Omental fat pad (tissue), 4 donors: ENCODE measurements around the gene LRRC25. TPM values are rescaled to one million over a fixed set of nuclear protein-coding genes. Genes with fewer than 3 reads are reported as not detected.
A peak's percentile ranks its signal among the peaks of the same experiment; 100 is the strongest.

ENCODE experiments used
- ATAC-seq: fragments of 150-250 bp; one replicate; pipeline ENCODE4 v1.9.1; 2016; ENCODE audit warnings: mild to moderate bottlenecking, moderate library complexity; ENCODE audit not compliant: low FRiP score
- DNase-seq: peaks from one replicate; pipeline ENCODE4 v3.0.0-alpha.2; 2019; ENCODE audit warnings: low spot score
- total RNA-seq, 4 donors: library from RNA; depleted of rRNA; stranded (reverse); fragments of >200 nt; gene quantifications; one replicate each; pipeline ENCODE4 v1.1.0, GENCODE V29; 2016
- TF ChIP-seq, protein P1 (sequence below), 3 donors: fragments of 450-650 bp; IDR thresholded peaks; one replicate each; pipeline ENCODE4 v1.5.1; 2016 to 2017; ENCODE audit warnings: antibody characterized with exemption in 3 of 3, mild to moderate bottlenecking in 3 of 3, moderate library complexity in 2 of 3

LRRC25 gene
- total RNA-seq, 4 donors from 2014 or later, result 11.8 to 37.2 (median 28.8) TPM

DNA sequence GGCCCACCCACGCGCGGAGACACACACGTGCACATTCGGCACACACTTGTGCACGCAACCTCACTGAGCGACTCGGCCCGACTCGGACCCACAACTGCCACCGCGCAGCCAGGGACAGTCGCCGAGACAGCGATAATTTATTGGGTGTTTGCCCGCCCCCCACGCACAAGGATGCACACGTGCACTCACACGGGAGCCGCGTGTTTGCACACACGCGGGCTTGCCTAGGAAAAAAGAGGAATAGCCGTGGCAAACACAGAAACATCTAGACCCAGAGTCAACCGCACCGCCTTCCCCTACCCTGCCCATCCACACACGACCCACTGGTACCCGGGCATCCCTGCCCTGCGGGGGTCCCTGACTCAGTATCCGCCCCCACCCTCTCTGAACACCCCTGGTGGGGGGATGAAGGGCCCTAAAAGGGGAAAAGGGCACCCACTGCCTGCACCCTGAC, 20.6 kb upstream of the LRRC25 start:
- ATAC-seq, result no peak
- no peak for DNase-seq
- TF ChIP-seq, protein P1, sequence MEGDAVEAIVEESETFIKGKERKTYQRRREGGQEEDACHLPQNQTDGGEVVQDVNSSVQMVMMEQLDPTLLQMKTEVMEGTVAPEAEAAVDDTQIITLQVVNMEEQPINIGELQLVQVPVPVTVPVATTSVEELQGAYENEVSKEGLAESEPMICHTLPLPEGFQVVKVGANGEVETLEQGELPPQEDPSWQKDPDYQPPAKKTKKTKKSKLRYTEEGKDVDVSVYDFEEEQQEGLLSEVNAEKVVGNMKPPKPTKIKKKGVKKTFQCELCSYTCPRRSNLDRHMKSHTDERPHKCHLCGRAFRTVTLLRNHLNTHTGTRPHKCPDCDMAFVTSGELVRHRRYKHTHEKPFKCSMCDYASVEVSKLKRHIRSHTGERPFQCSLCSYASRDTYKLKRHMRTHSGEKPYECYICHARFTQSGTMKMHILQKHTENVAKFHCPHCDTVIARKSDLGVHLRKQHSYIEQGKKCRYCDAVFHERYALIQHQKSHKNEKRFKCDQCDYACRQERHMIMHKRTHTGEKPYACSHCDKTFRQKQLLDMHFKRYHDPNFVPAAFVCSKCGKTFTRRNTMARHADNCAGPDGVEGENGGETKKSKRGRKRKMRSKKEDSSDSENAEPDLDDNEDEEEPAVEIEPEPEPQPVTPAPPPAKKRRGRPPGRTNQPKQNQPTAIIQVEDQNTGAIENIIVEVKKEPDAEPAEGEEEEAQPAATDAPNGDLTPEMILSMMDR (IDR thresholded peaks at IDR 0.05), result no peak

DNA sequence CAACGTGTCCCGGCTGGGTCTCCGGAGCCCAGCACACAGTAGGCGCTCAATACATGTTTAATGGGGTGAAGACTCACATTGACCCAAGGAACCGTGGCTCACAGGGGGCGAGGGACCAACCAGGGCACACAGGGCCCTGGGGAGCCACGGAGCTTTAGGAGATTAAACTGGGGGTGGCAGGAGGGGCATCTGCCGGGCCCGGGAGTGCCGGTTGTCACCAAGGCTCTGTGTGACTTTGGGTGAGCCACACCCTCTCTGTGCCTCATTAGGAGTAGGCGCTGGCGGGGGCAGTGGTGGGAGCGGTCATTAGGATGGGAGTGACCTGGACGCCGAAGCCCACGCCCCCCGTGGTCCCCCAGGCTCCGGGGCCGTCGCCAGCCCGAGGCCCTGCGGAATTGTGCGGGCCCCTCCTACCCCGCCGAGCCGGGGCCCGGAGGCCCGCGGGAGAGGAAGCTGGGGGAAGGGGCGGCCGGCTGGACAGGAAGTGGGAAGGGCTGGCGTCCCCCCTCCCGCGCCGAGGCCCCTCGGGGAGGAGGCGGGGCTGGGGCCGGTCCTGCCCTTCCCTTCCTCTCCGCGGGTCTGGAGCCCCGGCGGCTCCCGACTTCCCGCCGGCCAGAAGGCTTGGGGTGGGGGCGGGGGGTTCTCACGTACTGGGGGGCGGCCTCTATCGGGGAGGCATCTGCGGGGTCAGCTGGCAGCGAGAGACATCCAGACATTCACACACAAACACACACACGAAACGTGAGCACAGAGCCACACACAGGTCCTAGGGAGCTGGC, 20.0 kb upstream of the LRRC25 start:
- ATAC-seq (peak; percentile 12), DNase-seq (no peak)

DNA sequence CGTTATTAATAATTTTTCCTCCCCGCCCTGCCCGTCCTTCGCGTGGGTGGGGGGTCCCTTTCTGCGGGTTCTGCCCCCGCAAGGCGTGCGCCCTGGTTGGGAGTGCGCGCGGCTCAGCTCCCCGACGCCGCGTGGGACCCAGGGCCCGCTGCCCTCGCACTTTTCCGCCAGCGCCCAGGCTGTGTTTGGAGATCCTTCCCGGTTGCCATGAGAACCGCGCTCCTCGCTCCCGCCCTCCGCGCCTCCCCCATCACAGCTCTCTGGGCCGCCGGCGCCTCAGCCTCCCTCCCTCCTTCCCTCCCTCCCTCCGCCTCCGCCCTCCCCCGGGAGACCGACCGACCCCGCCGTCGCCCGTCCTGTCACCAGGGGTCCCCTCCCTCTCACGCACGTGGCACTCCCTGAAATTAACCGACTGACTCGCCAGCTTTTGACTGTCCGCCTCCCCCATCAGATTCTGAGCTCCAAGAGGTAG, 19.4 kb upstream of the LRRC25 start:
- TF ChIP-seq, protein P1 (IDR thresholded peaks at IDR 0.05), result no peak
- DNase-seq, result no peak
- ATAC-seq, result peak; percentile 43

More for the DNA sequence above, 20.0 kb upstream of the LRRC25 start:
- TF ChIP-seq, protein P1 (IDR thresholded peaks at IDR 0.05), result no peak

DNA sequence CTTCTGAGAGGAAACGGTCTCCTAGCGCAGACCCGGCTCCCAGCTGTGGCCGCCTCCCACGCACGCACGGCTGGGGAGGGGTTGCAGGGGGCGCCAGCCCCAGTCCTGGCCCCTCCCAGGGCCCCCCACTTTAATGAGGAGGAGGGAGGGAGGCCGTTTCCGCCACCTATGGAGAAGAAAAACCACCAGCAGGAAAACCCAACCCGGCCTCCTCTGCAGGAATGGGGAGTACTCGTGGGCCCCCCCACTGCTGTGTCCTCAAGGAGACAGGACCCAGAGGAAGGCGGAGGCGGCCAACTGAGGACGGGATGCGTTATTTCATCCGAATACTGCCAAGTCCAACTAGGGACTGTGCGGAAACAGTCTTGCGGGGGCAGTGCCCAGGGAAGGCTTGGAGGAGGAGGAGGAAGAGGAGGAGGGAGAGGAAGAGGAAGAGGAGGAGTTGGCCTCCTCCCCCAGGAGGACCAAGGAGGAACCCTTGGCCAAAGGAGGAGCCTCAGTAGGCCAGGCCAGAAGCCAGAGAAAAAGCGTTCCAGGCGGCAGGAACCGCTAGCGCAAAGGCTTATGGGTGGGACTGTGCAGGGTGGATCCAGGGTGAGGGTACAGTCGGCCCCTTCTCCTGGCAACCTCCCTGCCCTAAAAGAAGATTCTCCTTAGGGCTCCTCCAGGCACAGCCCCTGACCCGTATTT, 17.9 kb upstream of the LRRC25 start:
- TF ChIP-seq, protein P1 (IDR thresholded peaks at IDR 0.05), result no peak
- peak; percentile 7 for ATAC-seq
- DNase-seq, result no peak

DNA sequence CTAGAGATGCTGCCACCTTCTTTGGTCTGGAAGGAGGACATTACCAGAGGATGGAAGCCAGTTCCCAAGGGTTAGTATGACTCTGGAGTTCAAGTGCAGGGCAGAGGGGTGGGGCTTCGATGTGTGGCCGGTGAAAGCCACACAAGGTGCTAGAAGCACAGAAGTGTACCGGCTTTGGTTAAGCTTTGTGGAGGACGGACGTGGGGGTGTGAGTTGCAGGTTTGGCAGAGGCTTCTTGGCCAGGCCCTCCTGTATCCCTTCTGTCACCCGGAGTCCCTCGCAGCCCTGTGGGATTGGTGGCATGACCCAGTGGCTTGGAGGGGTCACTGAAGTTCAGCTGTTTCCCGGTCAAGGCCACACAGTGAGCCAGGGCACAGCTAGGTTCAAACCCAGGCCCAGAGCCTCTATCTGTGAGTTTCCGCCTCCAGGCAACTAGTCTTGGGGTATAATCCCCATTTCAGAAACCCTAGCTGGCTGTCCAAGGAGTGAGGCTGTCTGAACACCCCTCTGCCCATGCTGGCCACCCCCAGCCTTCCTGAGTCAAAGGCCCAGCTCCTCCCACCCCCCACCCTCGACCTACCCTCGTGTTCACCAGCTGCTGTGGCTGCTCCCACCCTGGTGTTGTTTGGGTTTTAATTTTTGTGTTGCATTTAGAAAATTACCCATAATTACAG, 17.2 kb upstream of the LRRC25 start:
- TF ChIP-seq, protein P1 (IDR thresholded peaks at IDR 0.05), result no peak
- DNase-seq (no peak), ATAC-seq (no peak)

DNA sequence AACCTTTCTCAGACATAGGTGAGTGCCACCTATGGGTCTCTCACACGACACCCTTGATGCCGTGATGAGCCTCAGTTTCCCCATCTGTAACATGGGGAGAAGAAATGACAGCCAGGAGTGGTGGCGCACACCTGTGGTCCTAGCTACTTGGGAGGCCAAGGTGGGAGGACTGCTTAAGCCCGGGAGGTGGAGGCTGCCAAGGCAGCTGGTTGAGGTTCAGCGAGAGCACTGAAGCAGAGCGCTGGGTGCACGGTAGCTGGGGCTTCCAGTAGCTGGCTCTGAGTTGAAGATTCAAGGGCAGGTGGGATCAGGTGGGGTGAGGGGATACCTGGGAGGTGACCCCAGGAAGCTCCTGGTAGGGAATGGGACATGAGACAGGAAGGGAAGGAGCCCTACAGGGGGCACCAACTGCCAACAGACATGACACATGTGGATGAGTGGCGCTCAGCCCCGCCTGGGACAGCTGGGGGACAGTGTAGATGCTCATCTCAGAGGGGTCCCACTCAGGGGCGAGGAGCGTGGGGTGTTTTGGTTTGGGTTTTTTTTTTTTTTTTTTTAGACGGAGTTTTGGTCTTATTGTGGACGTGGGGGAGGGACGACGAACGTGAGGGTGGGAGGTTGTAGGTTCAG, 15.3 kb upstream of the LRRC25 start:
- DNase-seq, result no peak
- TF ChIP-seq, protein P1 (IDR thresholded peaks at IDR 0.05), result no peak
- no peak for ATAC-seq
